ENCODE measurements around the gene TBKBP1. TPM values are rescaled to one million over a fixed set of nuclear protein-coding genes. Genes with fewer than 3 reads are reported as not detected.

TBKBP1 gene
- total RNA-seq, 2 donors from 2014 or later = 1.3 to 2.9 TPM

DNA sequence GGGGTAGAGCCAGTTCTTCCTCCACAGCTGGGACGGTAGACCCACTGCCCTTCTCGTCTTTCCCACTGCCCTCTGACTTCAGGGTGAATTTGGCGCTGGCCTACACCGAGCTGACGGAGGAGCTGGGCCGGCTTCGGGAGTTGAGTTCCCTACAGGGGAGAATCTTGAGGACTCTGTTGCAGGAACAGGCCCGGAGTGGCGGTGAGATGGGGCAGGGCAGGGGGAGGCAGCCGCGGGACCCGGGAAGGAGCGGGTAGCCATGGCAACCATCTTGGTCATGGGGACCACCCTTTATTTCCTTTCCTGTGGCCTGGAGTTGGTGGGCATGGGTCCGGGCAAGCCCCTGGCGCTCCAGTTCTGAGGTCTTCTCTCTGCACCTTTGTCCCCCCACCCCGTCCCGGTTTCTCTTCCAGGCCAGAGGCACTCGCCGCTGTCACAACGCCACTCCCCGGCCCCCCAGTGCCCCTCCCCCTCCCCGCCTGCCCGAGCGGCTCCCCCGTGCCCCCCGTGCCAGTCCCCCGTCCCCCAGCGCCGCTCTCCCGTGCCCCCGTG lies 14.4 kb downstream of the TBKBP1 start:
- DNase-seq = no peak
- no peaks in the 10 kb centered on the region for H3K27me3 ChIP-seq
- TF ChIP-seq, protein P1, sequence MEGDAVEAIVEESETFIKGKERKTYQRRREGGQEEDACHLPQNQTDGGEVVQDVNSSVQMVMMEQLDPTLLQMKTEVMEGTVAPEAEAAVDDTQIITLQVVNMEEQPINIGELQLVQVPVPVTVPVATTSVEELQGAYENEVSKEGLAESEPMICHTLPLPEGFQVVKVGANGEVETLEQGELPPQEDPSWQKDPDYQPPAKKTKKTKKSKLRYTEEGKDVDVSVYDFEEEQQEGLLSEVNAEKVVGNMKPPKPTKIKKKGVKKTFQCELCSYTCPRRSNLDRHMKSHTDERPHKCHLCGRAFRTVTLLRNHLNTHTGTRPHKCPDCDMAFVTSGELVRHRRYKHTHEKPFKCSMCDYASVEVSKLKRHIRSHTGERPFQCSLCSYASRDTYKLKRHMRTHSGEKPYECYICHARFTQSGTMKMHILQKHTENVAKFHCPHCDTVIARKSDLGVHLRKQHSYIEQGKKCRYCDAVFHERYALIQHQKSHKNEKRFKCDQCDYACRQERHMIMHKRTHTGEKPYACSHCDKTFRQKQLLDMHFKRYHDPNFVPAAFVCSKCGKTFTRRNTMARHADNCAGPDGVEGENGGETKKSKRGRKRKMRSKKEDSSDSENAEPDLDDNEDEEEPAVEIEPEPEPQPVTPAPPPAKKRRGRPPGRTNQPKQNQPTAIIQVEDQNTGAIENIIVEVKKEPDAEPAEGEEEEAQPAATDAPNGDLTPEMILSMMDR (IDR thresholded peaks at IDR 0.05) = no peak
- H3K4me1 ChIP-seq = no peaks in the 10 kb centered on the region
- no peak overlapping the region for H3K27ac ChIP-seq
- no peaks in the 10 kb centered on the region for H3K36me3 ChIP-seq
- no peak overlapping the region for H3K9ac ChIP-seq (ENCODE audit: low read depth in 2 of 2, low read length in 2 of 2)
- no peaks in the 10 kb centered on the region for H3K9me3 ChIP-seq
- no peak overlapping the region for H3K4me3 ChIP-seq
- intact Hi-C loops (cut with DNase I) = loop anchor here (5.0 kb wide), 1 partner anchor 79 kb away; no protein-coding TSS in a partner anchor

DNA sequence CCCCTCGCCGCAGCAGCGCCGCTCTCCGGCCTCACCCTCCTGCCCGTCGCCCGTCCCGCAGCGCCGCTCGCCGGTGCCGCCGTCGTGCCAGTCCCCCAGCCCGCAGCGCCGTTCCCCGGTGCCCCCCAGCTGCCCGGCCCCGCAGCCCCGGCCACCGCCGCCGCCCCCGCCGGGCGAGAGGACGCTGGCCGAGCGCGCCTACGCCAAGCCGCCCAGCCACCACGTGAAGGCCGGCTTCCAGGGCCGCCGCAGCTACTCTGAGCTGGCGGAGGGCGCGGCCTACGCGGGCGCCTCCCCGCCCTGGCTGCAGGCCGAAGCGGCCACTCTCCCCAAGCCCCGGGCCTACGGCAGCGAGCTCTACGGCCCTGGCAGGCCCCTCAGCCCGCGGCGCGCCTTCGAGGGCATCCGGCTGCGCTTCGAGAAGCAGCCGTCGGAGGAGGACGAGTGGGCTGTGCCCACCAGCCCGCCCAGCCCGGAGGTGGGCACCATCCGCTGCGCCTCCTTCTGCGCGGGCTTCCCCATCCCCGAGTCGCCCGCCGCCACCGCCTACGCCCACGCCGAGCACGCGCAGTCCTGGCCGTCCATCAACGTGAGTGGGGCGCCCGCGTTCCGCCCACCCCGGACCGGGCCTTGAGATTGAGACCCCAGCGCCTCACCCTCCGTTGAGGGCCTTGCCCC lies 15.0 kb downstream of the TBKBP1 start:
- H3K27ac ChIP-seq = no peak overlapping the region
- H3K27me3 ChIP-seq = no peaks in the 10 kb centered on the region
- H3K9me3 ChIP-seq = no peaks in the 10 kb centered on the region
- H3K4me1 ChIP-seq = no peaks in the 10 kb centered on the region
- TF ChIP-seq, protein P1 (IDR thresholded peaks at IDR 0.05) = no peak
- no peak for DNase-seq
- no peak overlapping the region for H3K4me3 ChIP-seq
- no peak overlapping the region for H3K9ac ChIP-seq (ENCODE audit: low read depth in 2 of 2, low read length in 2 of 2)
- no peaks in the 10 kb centered on the region for H3K36me3 ChIP-seq
- intact Hi-C loops (cut with DNase I) = loop anchor here (5.0 kb wide), 1 partner anchor 78 kb away; no protein-coding TSS in a partner anchor

DNA sequence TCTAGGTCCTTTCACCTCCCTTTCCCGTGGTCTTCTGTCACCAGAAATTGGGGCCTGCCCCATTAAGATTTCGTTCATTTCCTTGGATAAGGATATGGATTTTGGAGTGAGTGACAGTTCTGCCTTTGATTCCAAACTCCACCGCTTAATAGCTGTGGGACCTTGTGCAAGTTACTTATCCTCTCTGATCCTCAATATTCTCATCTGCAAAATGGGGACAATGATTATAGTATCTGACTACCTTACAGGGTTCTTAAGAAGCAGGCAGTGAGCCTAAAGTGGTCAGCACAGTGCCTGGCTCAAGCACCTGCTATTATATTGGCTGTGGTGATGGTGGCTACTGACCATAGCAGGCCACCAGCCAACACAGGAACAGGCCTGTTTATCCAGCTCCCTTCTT lies 15.6 kb downstream of the TBKBP1 start:
- intact Hi-C loops (cut with DNase I) = loop anchor here (5.0 kb wide), 1 partner anchor 78 kb away; no protein-coding TSS in a partner anchor
- no peak for DNase-seq
- no peaks in the 10 kb centered on the region for H3K9me3 ChIP-seq
- H3K36me3 ChIP-seq = no peaks in the 10 kb centered on the region
- no peak overlapping the region for H3K9ac ChIP-seq (ENCODE audit: low read depth in 2 of 2, low read length in 2 of 2)
- no peak overlapping the region for H3K4me3 ChIP-seq
- TF ChIP-seq, protein P1 (IDR thresholded peaks at IDR 0.05) = no peak
- no peaks in the 10 kb centered on the region for H3K4me1 ChIP-seq
- no peak overlapping the region for H3K27ac ChIP-seq
- no peaks in the 10 kb centered on the region for H3K27me3 ChIP-seq

DNA sequence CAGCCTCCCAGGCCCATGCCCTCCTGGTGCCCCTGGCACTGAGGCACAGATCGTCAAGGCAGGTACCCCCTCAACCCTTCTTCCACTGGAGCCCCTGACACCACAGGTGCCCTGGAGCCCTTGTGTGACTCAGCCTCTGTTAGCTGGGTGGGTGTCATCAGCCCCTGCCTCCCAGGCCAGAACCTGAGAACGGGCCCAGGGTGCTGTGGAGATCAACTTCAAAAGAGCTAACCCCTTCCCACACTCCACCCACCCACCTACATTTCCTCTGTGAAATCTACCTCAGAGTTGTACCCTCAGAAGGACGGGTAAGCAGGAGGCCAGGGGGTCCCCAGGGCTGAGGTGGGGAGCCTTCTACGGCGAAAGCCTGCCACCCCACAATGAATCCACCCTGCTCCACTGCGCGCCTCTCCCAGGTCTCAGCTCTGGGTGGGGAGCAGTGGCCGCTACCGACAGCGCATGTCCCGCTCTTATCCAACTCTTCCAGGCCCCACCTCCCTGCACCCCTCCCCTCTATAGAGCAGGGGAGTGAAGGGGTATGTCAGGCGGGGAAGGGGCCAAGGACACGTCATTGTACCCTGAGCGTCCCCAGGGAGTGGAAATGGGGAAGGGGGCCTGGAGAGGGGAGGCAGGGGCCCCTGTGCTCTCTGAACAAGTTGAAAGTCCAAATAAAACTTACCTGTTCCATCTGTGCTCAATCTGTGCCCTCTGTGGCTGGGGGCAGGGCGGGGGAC lies 17.6 kb downstream of the TBKBP1 start:
- no peaks in the 10 kb centered on the region for H3K4me1 ChIP-seq

DNA sequence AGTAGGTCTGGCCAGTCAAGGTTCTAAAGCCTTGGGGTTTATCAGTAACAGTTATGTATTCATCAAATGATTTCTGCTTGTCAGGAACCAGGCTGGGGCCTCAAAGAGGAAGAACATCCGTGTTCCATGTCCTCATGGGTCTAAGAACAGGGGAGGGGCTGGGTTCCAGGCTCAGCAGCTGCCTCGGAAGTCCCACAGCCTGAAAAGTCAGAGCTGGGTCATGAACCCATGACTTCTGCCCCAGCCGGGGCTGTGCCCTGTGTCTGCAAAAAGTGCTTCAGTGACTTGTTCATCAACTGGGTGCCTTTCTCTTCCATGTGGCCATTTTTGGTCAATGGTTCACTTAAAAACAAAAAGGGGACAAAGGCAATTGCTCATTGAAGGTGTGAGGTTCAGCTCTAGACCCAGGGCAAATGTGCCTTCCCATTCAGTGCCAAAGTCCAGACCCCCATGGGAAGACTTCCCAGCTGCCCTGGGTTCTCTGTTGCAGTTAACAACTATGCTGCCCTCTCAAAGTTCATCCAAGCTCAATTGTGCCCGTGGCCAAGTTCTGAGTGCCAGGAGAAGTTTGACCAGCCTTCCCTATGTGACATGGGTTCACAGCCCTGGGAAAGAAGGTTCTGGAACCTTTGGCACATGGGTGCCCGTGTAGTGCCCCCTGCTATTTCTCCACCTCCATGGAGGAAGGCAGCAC lies 18.5 kb downstream of the TBKBP1 start:
- DNase-seq = no peak
- Histone ChIP-seq H3K27ac (no peak overlapping the region), H3K9ac (ENCODE audit: low read depth in 2 of 2, low read length in 2 of 2) (no peak overlapping the region), H3K4me1 (no peaks in the 10 kb centered on the region), H3K27me3 (no peaks in the 10 kb centered on the region), H3K36me3 (no peaks in the 10 kb centered on the region), H3K4me3 (no peak overlapping the region), H3K9me3 (no peaks in the 10 kb centered on the region)
- TF ChIP-seq, protein P1 (IDR thresholded peaks at IDR 0.05) = no peak
- intact Hi-C loops (cut with DNase I) = no loop called here

More for the DNA sequence above, 17.6 kb downstream of the TBKBP1 start:
- no peaks in the 10 kb centered on the region for H3K36me3 ChIP-seq
- TF ChIP-seq, protein P1 (IDR thresholded peaks at IDR 0.05) = no peak
- no peak overlapping the region for H3K4me3 ChIP-seq
- H3K27ac ChIP-seq = no peak overlapping the region
- no peaks in the 10 kb centered on the region for H3K9me3 ChIP-seq
- intact Hi-C loops (cut with DNase I) = no loop called here
- no peak for DNase-seq
- no peaks in the 10 kb centered on the region for H3K27me3 ChIP-seq
- H3K9ac ChIP-seq (ENCODE audit: low read depth in 2 of 2, low read length in 2 of 2) = no peak overlapping the region
